K562 (cell line): ENCODE measurements around the gene RRP7A. TPM values are rescaled to one million over a fixed set of nuclear protein-coding genes. Genes with fewer than 3 reads are reported as not detected.

ENCODE experiments used
- ATAC-seq: fragments of 200-7000 bp; cut with Tn5 transposase; 3 replicates; pipeline ENCODE4 v1.9.1; 2020; ENCODE audit warnings: moderate library complexity
- BruUV-seq: library from RNA; stranded (reverse); fragments of 400-500 nt; replicated peaks from 2 replicates; lab custom pipeline; 2021; lab: Mats Ljungman, UMichigan
- CTCF ChIA-PET: fragments of 300-600 bp; formaldehyde crosslinking; extraction: SDS; loops from one replicate; lab custom pipeline; 2021; ENCODE audit warnings: low intra/inter-chr PET ratio; lab: Yijun Ruan, JAX
- POLR2A ChIA-PET: fragments of 300-600, 350-650 bp; sonication (Branson Sonifier 250); formaldehyde crosslinking; extraction: SDS; loops from one replicate; lab custom pipeline; 2021; ENCODE audit warnings: antibody characterized with exemption, inconsistent platforms; lab: Yijun Ruan, JAX
- DNase-seq, 4 experiments: peaks; one replicate each; pipeline versions ENCODE4 v3.0.0 to v3.0.0-alpha.2; 2011 to 2018; ENCODE audit warnings: low spot score in 3 of 4, mixed read lengths in 3 of 4; ENCODE audit errors: extremely low read depth in 1 of 4
- FAIRE-seq: peaks from 2 replicates; lab custom pipeline; 2011; peaks lifted over from hg19 to GRCh38; lab: Jason Lieb, UNC
- H2AFZ ChIP-seq: 2 replicates; pipeline ENCODE4 v1.6.0; 2011; ENCODE audit warnings: low read depth, low read length, control low read depth, inconsistent platforms
- H3K27ac ChIP-seq: fragments of 200-600 bp; 3 replicates; pipeline ENCODE4 v1.8.0; 2011; ENCODE audit warnings: low read depth, mild to moderate bottlenecking, control low read depth, inconsistent platforms, low read length, moderate library complexity, mixed read lengths; ENCODE audit errors: extremely low read depth
- H3K27me3 ChIP-seq, 2 experiments: fragments of 300-600 bp in 1 of 2; 2 replicates in 1 of 2; 3 replicates in 1 of 2; pipeline versions ENCODE4 v1.6.0 to v1.8.0; 2011; ENCODE audit warnings: inconsistent platforms in 2 of 2, low read length in 2 of 2, mild to moderate bottlenecking in 1 of 2, mixed read lengths in 1 of 2, moderate library complexity in 1 of 2; ENCODE audit not compliant: control insufficient read depth in 2 of 2, insufficient read depth in 2 of 2
- H3K36me3 ChIP-seq: fragments of 300-600 bp; 3 replicates; pipeline ENCODE4 v1.8.0; 2011; ENCODE audit warnings: mild to moderate bottlenecking, low read length, inconsistent platforms; ENCODE audit not compliant: control insufficient read depth, insufficient read depth
- H3K4me1 ChIP-seq, 2 experiments: fragments of 200-600 bp in 1 of 2; replicated peaks in 1 of 2; 2 replicates in 1 of 2; 3 replicates in 1 of 2; pipeline versions ENCODE4 v1.5.1 to v1.8.0; 2011; ENCODE audit warnings: inconsistent platforms in 2 of 2, low read length in 2 of 2, mild to moderate bottlenecking in 1 of 2, mixed read lengths in 1 of 2, moderate library complexity in 1 of 2; ENCODE audit not compliant: control insufficient read depth in 2 of 2, insufficient read depth in 2 of 2
- H3K4me2 ChIP-seq: 2 replicates; pipeline ENCODE4 v1.6.1; 2011; ENCODE audit warnings: low read length, control low read depth, inconsistent platforms, mixed read lengths; ENCODE audit not compliant: insufficient read depth
- H3K4me3 ChIP-seq: fragments of 200-600 bp; sonication (generic), shearing (Covaris generic); 2 replicates; pipeline ENCODE4 v1.5.1; 2016; ENCODE audit warnings: control low read depth, inconsistent platforms
- H3K79me2 ChIP-seq: fragments of 200-600 bp; 3 replicates; pipeline ENCODE4 v1.8.0; 2011; ENCODE audit warnings: low read length, inconsistent platforms; ENCODE audit not compliant: control insufficient read depth, insufficient read depth
- H3K9ac ChIP-seq, 2 experiments: 2 replicates each; pipeline versions ENCODE4 v1.6.0 to v1.6.1; 2011; ENCODE audit warnings: low read depth in 2 of 2, low read length in 2 of 2, control low read depth in 1 of 2, inconsistent platforms in 1 of 2, mild to moderate bottlenecking in 1 of 2, mixed read lengths in 1 of 2; ENCODE audit not compliant: insufficient read depth in 1 of 2
- H3K9me1 ChIP-seq: one replicate; pipeline ENCODE4 v1.6.0; 2011; ENCODE audit warnings: inconsistent platforms, mild to moderate bottlenecking, low read length, moderate library complexity; ENCODE audit not compliant: control insufficient read depth, insufficient read depth
- H3K9me3 ChIP-seq: replicated peaks from 2 replicates; pipeline ENCODE4 v1.5.1; 2011; ENCODE audit warnings: low read depth, low read length, inconsistent platforms; ENCODE audit not compliant: control insufficient read depth, insufficient read depth
- H4K20me1 ChIP-seq: replicated peaks from 2 replicates; pipeline ENCODE4 v1.6.1; 2011; ENCODE audit warnings: low read length, inconsistent platforms, mixed read lengths; ENCODE audit not compliant: control insufficient read depth, insufficient read depth
- ATF7 ChIP-seq: fragments of 450-650 bp; IDR thresholded peaks from 2 replicates; pipeline ENCODE4 v1.7.1; 2014; ENCODE audit warnings: mild to moderate bottlenecking, moderate library complexity
- BHLHE40 ChIP-seq: IDR thresholded peaks from 2 replicates; pipeline ENCODE4 v1.6.1; 2011; ENCODE audit warnings: low read length, improper control_type of control experiment
- CHCHD3 ChIP-seq: fragments of 250-450 bp; sonication (Bioruptor Pico); IDR thresholded peaks from 2 replicates; pipeline ENCODE4 v2.1.2; 2022; ENCODE audit warnings: mild to moderate bottlenecking
- DIDO1 ChIP-seq: fragments of 450-650 bp; IDR thresholded peaks from 2 replicates; pipeline ENCODE4 v1.6.1; 2016; ENCODE audit warnings: low read depth, missing biosample characterization, missing genetic modification characterization
- DPF2 ChIP-seq: fragments of 450-650 bp; IDR thresholded peaks from 2 replicates; pipeline ENCODE4 v1.6.1; 2016
- ELF1 ChIP-seq: fragments of 200-800 bp; sonication (Bioruptor generic); IDR thresholded peaks from 2 replicates; pipeline ENCODE4 v1.6.1; 2016; ENCODE audit warnings: missing genetic modification characterization, missing compliant biosample characterization
- HMG20A ChIP-seq: fragments of 450-650 bp; formaldehyde crosslinking; conservative IDR thresholded peaks from 2 replicates; pipeline ENCODE4 v1.4.0; 2020; ENCODE audit warnings: mild to moderate bottlenecking, mixed read lengths
- MBD1 ChIP-seq: fragments of 250-450 bp; sonication (Bioruptor Pico); IDR thresholded peaks from 2 replicates; pipeline ENCODE4 v1.8.0; 2022; ENCODE audit warnings: inconsistent platforms
- RBBP5 ChIP-seq: fragments of 200-600 bp; sonication (generic); IDR thresholded peaks from 2 replicates; pipeline ENCODE4 v1.6.1; 2012; ENCODE audit warnings: borderline replicate concordance, mild to moderate bottlenecking, low read length, control low read depth, inconsistent platforms; ENCODE audit not compliant: insufficient read depth, poor library complexity, severe bottlenecking
- RBFOX2 ChIP-seq: fragments of 200-400 bp; formaldehyde crosslinking; IDR thresholded peaks from 2 replicates; pipeline ENCODE4 v1.6.1; 2017; ENCODE audit warnings: low read depth, mild to moderate bottlenecking, low read length, moderate library complexity
- SRF ChIP-seq, 2 experiments: fragments of 250-450, 450-650 bp in 1 of 2; sonication (Bioruptor Pico) in 1 of 2; sonication (generic) in 1 of 2; formaldehyde crosslinking; IDR thresholded peaks; 2 replicates each; pipeline versions ENCODE4 v1.5.0 to v1.5.1; 2020 to 2022; ENCODE audit warnings: mild to moderate bottlenecking in 1 of 2, missing genetic modification reagents in 1 of 2
- TRIM24 ChIP-seq, 2 experiments: fragments of 450-650 bp; IDR thresholded peaks; 2 replicates each; pipeline ENCODE4 v1.6.1; 2016
- TSC22D4 ChIP-seq: fragments of 450-650 bp; IDR thresholded peaks from 2 replicates; pipeline ENCODE4 v1.6.1; 2016; ENCODE audit warnings: missing genetic modification characterization, missing biosample characterization, control low read depth
- XRCC5 ChIP-seq: fragments of 200-400 bp; formaldehyde crosslinking; IDR thresholded peaks from 2 replicates; pipeline ENCODE4 v1.6.1; 2017; ENCODE audit warnings: low read depth, mild to moderate bottlenecking, low read length
- WGBS: fragments of 100-300 bp; shearing (Covaris generic); methylation state at CpG from one replicate; pipeline ENCODE4 v1.1.6; 2016; ENCODE audit warnings: low coverage, mixed read lengths; ENCODE audit not compliant: insufficient coverage; ENCODE audit errors: missing lambda C conversion rate; 5-methylcytosine and 5-hydroxymethylcytosine counted together
- in situ Hi-C: fragments of 300-500 bp; cut with MboI; formaldehyde crosslinking; loops from 4 replicates; pipeline ENCODE4 v1.15.0; 2018; ENCODE audit warnings: inconsistent platforms, mixed read lengths
- intact Hi-C: fragments of 100-400 bp; cut with micrococcal nuclease; formaldehyde crosslinking; loops from 2 replicates; pipeline ENCODE4 v1.14.2; 2022
- polyA plus RNA-seq, 8 experiments: library from polyadenylated mRNA; depleted of rRNA in 4 of 8; stranded (reverse) in 5 of 8; unstranded in 3 of 8; fragments of >200 nt; fragmentation: Nextera tagmentation in 2 of 8; fragmentation: Illumina TruSeq in 1 of 8; extraction: Ambion mirVana in 2 of 8; extraction: Trizol in 1 of 8; gene quantifications; 2 replicates each; pipeline versions ENCODE4 v1.2.1 to v1.2.3, GENCODE V29; 2011 to 2014; ENCODE audit warnings: inconsistent platforms in 1 of 8, missing spikeins in 1 of 8
- total RNA-seq, 7 experiments: library from RNA; depleted of rRNA in 6 of 7; stranded (reverse); fragments of >200 nt in 6 of 7; fragmentation: Illumina TruSeq in 2 of 7; extraction: Trizol in 2 of 7; gene quantifications; 2 replicates each; pipeline versions ENCODE4 v1.2.1 to v1.2.3, GENCODE V29; 2011 to 2021; ENCODE audit warnings: low replicate concordance in 1 of 7
- TF ChIP-seq, protein P1 (sequence below): fragments of 450-650 bp; IDR thresholded peaks from 2 replicates; pipeline ENCODE4 v1.6.1; 2017; ENCODE audit warnings: mild to moderate bottlenecking, moderate library complexity
- TF ChIP-seq, protein P2 (sequence below): fragments of 200-800 bp; sonication (Bioruptor generic); IDR thresholded peaks from 2 replicates; pipeline ENCODE4 v1.6.1; 2017; ENCODE audit warnings: missing genetic modification characterization, missing compliant biosample characterization

Gene RRP7A
- total and polyA plus RNA-seq, 9 of the 15 experiments (the other 6 are each of a cell fraction or from before 2014, with no cell fraction given) = 3.4 to 74.1 (median 40.3) TPM

GRCh38 chr22:42533638-42533977 lies 14.0 kb upstream of the RRP7A start:
- no peak overlapping the region for H3K4me3 ChIP-seq

More at GRCh38 chr22:42533638-42533977, 14.0 kb upstream of the RRP7A start:
- Histone ChIP-seq H3K4me1 (peaks cover 10 to 29% of the 10 kb centered on the region in 2 experiments; a peak in 4 of 5 replicates), H3K9me3 (no peaks in the 10 kb centered on the region), H3K27me3 (no peaks in the 10 kb centered on the region), H3K27ac (peak overlapping the region; percentile 59; the same call in 2 of the 3 replicates), H2AFZ (peak overlapping the region; percentile 74), H3K9ac (no peak overlapping the region; a peak in 1 of 4 replicates), H4K20me1 (no peaks in the 10 kb centered on the region), H3K79me2 (no peaks in the 10 kb centered on the region), H3K4me2 (peak overlapping the region; percentile 32; the same call in 1 of the 2 replicates), H3K36me3 (no peaks in the 10 kb centered on the region), H3K9me1 (no peaks in the 10 kb centered on the region)
- DNase-seq = no peak
- TF ChIP-seq ATF7 = peak; percentile 30; the same call in 1 of the 2 replicates
- TF ChIP-seq MBD1 = no peak
- no peak for TF ChIP-seq DIDO1 (tag)
- TF ChIP-seq DPF2 = 0 out of 2 replicates have a peak, but pooled peaks have one; percentile 6
- TF ChIP-seq RBBP5 = no peak
- TF ChIP-seq SRF (CRISPR knock-in tag; IDR thresholded peaks at IDR 0.05) = 0 out of 4 replicates have a peak, but pooled peaks of 1 of the 2 experiments have one; percentile 34
- no peak for TF ChIP-seq BHLHE40
- TF ChIP-seq, protein P1, sequence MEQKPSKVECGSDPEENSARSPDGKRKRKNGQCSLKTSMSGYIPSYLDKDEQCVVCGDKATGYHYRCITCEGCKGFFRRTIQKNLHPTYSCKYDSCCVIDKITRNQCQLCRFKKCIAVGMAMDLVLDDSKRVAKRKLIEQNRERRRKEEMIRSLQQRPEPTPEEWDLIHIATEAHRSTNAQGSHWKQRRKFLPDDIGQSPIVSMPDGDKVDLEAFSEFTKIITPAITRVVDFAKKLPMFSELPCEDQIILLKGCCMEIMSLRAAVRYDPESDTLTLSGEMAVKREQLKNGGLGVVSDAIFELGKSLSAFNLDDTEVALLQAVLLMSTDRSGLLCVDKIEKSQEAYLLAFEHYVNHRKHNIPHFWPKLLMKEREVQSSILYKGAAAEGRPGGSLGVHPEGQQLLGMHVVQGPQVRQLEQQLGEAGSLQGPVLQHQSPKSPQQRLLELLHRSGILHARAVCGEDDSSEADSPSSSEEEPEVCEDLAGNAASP = 0 out of 2 replicates have a peak, but pooled peaks have one; percentile 32
- no peak for TF ChIP-seq CHCHD3 (CRISPR knock-in tag)
- TF ChIP-seq HMG20A = no peak
- TF ChIP-seq TSC22D4 (tag) = no peak
- no peak for TF ChIP-seq TRIM24 (IDR thresholded peaks at IDR 0.05)
- no peak for TF ChIP-seq ELF1 (tag)
- TF ChIP-seq XRCC5 = no peak
- TF ChIP-seq RBFOX2 = no peak
- TF ChIP-seq, protein P2, sequence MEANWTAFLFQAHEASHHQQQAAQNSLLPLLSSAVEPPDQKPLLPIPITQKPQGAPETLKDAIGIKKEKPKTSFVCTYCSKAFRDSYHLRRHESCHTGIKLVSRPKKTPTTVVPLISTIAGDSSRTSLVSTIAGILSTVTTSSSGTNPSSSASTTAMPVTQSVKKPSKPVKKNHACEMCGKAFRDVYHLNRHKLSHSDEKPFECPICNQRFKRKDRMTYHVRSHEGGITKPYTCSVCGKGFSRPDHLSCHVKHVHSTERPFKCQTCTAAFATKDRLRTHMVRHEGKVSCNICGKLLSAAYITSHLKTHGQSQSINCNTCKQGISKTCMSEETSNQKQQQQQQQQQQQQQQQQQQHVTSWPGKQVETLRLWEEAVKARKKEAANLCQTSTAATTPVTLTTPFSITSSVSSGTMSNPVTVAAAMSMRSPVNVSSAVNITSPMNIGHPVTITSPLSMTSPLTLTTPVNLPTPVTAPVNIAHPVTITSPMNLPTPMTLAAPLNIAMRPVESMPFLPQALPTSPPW = no peak
- BruUV-seq = no TSS peak
- POLR2A ChIA-PET = no interaction called here
- intact Hi-C loops (loop anchor here (2.0 kb wide), 1 partner anchor 19 kb away; the partner anchor contains the start of gene SERHL2), in situ Hi-C loops (no loop called here)
- WGBS = 42% methylated on average over 4 of the region's 8 CpGs
- CTCF ChIA-PET = no interaction called here
- FAIRE-seq = no peak
- no peak for ATAC-seq
